Panc1 (cell line): ENCODE results near the gene PIGO.

Source experiments
- CTCF ChIP-seq: fragments of 450-650 bp; IDR thresholded peaks from 2 replicates; pipeline ENCODE4 v1.5.1; 2017; ENCODE audit warnings: mild to moderate bottlenecking
- TF ChIP-seq, protein P1 (sequence below), 2 experiments: IDR thresholded peaks; 2 replicates each; pipeline ENCODE4 v1.6.1; 2011 to 2012; ENCODE audit warnings: low read depth in 2 of 2, control low read depth in 1 of 2, low read length in 1 of 2, mild to moderate bottlenecking in 1 of 2, moderate library complexity in 1 of 2; ENCODE audit not compliant: insufficient read depth in 1 of 2

DNA sequence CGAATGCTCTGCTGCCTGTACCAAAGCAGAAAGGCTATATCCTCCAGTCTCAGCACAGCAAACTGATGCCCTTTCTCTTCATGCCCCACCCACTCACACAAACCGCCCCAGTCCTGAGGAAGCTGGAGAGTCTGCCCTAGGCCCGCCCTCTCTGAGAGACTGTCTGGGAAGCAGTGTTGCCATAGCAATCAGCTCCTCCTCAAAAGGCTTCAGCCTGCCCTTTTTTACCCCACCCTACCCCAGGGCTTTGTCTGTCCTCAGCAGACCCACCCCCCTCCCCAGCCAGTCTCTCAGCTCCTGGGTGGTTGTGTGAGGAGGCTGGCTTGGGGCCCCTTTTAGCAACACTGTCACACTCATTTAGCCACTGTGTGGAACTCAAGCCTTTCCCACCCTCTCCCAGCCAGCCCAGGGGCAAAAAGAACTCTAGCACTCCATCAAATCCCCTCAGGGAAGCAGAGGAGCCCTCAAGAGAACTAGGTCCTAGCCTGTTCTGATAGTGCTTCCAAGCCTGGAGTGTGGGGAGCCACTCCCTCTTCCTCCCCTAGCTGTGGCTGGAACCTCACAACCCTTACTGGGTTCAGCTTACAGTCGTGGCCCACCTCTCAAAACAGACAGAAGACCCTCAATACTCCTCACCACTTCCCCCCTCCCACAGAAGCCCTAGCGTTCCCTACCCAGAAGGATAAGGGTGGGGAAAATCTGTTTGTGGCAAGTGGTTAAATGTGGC, 17.9 kb upstream of the PIGO start:
- no peak for TF ChIP-seq CTCF
- TF ChIP-seq, protein P1, sequence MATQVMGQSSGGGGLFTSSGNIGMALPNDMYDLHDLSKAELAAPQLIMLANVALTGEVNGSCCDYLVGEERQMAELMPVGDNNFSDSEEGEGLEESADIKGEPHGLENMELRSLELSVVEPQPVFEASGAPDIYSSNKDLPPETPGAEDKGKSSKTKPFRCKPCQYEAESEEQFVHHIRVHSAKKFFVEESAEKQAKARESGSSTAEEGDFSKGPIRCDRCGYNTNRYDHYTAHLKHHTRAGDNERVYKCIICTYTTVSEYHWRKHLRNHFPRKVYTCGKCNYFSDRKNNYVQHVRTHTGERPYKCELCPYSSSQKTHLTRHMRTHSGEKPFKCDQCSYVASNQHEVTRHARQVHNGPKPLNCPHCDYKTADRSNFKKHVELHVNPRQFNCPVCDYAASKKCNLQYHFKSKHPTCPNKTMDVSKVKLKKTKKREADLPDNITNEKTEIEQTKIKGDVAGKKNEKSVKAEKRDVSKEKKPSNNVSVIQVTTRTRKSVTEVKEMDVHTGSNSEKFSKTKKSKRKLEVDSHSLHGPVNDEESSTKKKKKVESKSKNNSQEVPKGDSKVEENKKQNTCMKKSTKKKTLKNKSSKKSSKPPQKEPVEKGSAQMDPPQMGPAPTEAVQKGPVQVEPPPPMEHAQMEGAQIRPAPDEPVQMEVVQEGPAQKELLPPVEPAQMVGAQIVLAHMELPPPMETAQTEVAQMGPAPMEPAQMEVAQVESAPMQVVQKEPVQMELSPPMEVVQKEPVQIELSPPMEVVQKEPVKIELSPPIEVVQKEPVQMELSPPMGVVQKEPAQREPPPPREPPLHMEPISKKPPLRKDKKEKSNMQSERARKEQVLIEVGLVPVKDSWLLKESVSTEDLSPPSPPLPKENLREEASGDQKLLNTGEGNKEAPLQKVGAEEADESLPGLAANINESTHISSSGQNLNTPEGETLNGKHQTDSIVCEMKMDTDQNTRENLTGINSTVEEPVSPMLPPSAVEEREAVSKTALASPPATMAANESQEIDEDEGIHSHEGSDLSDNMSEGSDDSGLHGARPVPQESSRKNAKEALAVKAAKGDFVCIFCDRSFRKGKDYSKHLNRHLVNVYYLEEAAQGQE (IDR thresholded peaks at IDR 0.05; ENCODE audit: insufficient read depth in 1 of 2, low read depth in 2 of 2, low read length in 1 of 2): no peak
